GM12874 (cell line): ENCODE measurements around the gene CPA5.

Experiments
- CTCF ChIP-seq: IDR thresholded peaks from 2 replicates; pipeline ENCODE4 v1.5.1; 2011; ENCODE audit warnings: low read depth, mild to moderate bottlenecking, control low read depth, low read length, moderate library complexity; ENCODE audit not compliant: insufficient read depth

Gene CPA5

GRCh38 chr7:130344271-130344866 is at the start of gene CPA5:
Gene CPA5 (plus strand): TSS chr7:130344816. CDS start chr7:130346486, 1,670 bp downstream.
- no peak for TF ChIP-seq CTCF

- no peak for TF ChIP-seq CTCF
Measured at GRCh38 chr7:130296221-130296951, 48.2 kb upstream of the CPA5 start.

- no peak for TF ChIP-seq CTCF
Measured at GRCh38 chr7:130297628-130298543, 46.7 kb upstream of the CPA5 start.

- TF ChIP-seq CTCF, result no peak
Measured at GRCh38 chr7:130298544-130299326, 45.9 kb upstream of the CPA5 start.

GRCh38 chr7:130299866-130300265 is 44.8 kb upstream of the CPA5 start:
- TF ChIP-seq CTCF, result no peak

GRCh38 chr7:130301501-130302020 is 43.1 kb upstream of the CPA5 start:
- TF ChIP-seq CTCF, result no peak

- TF ChIP-seq CTCF, result no peak
Measured at GRCh38 chr7:130302649-130303048, 42.0 kb upstream of the CPA5 start.
